GM21529 (cell line): Measurements from ENCODE around the gene NCCRP1.

Experiments
- ATAC-seq: cut with Tn5 transposase; IDR thresholded peaks from one replicate; pipeline ENCODE4 v1.9.1; 2021; ENCODE audit not compliant: unreplicated experiment

NCCRP1 gene

DNA sequence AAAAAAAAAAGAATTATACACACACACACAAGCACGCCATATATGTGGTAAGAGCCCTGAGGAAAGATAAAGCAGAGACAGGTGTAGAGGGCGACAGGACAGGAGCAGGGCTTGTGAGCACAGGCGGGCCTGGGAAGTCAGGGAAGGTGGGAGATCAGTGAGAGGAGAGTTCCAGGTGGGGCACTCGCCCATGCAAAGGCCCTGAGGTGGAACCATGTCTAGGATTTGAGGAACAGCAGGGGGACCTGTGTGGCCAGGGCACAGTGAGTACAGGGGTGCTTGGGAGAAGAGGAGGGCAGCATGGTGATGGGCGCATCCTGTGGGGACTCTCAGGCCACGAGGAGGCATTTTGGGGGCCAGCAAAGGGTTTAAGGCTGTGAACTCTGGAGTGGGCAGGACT is 32.5 kb upstream of the NCCRP1 start:
- ATAC-seq, result no peak

DNA sequence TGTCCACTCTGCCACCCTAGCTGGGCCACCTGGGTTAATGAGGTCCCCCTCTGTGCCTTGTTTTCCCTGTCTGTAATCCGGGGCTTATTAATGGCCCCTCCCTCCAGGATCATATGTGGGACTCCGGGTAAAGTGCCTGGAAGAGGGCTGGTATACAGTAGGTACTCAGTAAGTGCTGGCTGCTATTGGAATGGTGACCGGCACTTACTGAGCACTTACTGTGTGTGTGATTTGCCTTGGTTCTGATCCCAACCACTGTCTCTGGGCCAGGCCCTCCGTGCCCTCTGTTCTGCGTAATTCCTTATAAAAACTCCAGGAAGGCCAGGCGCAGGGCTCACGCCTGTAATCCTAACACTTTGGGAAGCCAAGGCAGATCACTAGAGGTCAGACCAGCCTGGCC is 30.9 kb upstream of the NCCRP1 start:
- no peak for ATAC-seq

DNA sequence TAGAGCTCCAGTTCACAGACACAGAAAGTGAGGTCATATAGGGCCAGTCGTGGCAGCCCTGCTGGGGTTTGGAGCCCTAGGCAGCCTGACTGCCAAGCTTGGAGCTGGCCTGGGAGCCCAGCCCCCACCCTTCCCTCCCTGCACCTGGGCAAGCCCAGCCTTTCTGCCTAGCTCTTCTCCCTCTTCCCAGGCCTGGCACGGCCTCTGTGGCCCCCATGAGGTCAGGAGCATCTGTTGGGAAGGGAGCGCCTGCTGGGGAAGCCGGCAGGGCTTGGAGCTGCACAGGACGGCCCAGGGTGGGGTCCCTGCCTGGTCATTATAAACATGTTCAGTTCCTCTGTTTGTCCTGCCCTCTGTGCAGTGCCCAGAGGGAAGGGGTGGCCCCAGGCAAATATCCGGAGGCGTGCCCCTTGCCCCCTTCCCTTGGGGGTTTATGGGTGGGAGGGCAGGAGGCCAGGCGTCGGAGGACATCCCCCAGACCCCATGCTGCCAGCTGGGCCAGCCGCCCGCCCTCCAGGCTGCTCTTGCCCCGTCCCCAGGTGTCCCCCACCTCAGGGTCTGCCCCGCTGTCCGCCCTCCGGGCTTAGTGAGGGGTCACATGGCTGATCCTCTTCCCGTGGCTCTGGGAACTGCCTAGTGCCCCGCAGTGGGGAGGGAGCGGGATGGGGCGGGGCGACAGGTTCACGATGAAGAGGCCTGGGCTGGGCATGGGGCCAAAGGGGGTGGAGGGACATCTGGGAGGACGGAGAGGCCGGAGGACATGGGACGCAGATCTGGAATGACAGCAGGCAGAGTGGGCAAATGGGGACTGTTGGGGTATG is 30.0 kb upstream of the NCCRP1 start:
- ATAC-seq, result no peak

DNA sequence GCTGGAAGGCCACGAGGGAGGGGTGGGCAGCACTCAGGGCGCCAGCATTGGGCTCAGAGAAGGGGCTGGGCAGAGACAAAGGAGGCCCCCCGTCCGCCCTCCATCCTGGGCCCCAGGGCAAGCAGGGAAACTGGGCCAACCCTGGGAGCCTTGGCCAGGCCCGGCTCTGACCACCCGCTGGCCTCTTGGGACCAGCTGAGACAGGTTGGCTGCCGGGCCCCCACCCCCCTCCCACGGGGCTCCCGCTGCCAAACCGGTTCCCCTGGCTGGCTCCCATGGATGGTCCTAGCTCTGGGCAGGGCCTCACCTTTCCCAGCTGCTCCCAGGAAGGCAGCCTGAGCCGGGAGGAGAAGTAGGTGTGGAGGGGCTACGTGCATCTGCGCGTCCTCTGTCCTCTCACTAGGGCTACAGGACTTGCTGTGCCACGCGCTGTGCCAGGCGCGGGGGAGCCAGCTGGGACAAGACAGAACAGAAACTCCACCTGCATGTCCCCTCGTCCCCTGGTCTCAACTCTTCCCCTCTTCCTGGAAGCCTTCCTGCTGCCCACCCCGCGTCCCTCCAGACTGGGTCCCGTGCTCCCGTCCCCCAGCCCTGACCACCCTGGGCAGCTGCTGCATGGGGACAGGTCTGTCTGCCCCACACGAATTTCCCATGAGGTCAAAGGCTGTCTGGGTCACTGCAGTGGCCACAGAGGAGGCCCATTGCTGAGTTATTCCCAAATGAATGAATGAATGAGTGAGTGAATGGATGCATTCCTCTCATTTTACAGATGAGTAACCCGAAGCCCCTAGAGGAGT is 29.1 kb upstream of the NCCRP1 start:
- ATAC-seq, result no peak

DNA sequence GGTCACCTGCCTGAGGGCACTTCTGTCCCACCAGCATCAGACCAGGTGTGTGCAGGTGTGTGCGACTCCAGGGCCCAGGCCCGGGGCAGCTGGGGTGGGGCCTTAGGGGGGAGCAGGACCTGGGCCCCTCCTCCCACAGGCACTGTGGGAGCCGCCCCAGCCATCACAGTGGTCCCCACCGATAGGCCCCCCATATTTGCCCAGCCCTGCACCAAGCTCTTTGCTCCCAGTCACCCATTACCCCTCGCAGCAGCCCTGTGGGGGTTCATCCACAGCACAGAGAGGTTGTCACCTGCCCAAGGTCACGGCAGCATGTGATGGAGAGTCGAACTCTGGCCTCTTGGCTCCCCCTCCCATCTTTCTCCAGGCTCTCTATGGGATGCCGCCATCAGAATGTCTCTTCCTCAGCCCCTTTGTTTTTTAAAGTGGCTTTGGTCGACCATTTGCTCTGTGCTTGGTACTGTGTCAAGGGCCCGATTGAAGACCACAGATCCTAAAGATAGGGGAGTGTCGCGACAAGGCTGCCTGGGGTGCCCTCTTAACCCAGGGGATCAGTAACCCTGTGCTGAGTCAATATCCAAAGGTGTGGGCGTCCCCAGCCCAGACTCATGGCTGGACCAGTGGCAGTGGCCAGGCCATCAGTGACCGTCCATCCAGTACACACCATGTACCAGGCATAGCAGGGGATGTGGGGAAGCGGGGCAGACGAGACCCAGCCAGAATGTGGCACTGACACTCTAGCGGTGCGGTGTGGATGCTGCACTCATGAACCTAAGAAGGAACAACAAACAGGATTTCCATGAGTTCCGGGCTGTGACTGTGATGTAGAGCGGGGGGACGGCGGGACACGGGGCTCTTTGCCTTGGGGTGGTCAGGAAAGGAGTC is 28.3 kb upstream of the NCCRP1 start:
- no peak for ATAC-seq

DNA sequence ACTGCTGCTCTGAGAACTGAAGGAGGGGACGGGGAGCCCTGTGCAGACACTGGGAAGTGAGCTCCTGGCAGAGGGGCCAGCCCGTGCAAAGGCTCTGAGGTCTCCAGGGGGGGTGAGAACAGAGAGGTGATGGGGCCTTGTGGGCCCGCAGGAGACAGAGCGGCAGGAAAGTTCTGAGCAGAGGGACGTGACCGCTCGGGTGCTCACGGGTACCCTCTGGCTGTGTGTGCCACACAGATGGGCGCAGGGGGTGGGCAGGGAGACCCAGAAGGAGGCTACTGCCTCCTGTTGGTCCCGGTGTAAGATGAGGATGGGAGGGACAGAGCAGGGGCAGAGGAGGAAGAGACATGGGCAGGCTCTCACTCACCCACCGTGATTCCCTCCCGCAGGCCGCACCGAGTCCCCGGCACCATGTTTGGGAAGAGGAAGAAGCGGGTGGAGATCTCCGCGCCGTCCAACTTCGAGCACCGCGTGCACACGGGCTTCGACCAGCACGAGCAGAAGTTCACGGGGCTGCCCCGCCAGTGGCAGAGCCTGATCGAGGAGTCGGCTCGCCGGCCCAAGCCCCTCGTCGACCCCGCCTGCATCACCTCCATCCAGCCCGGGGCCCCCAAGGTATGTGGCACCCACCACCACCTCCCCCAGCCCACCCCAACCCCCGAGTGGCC is 27.5 kb upstream of the NCCRP1 start:
- no peak for ATAC-seq

DNA sequence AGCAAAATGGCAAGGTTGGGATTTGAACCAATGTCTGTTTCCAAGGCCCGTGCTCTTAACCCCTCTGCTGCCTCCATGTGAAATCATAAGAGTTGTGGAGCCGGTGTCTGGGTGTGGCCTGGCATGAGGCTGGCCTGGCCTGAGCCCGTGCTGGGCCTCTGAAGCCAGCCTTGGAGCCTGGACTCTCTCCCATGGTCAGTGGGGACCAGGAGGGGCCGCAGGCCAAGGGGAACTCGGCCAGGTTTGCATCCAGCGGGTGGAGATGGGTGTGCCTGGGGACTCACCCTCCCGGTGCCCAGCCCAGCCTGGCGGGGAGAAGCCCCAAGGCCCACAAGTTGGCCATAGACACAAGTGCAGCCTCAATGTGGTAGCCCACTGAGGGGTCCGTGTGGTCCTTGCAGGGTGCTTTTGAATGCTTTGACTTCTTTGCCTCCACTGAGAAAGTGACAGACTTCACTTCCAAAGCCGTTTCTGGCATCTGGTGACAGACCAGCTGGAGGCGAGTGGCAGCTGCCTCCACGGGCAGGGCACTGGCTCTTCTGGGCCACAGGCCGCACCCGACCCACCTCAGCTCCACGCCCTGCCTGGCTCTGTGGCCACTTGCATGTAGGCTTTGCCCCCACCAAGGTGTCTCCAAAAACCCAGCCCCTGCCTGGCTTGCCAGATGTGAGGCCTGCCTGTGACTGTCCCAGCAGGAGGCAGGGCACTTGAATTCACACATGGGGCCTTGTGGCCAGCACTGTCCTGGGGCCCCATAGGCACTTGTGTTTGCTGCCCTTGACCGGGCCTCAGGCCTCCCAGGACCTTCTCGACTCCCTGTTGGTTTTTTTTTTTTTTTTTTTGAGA is 26.2 kb upstream of the NCCRP1 start:
- no peak for ATAC-seq

DNA sequence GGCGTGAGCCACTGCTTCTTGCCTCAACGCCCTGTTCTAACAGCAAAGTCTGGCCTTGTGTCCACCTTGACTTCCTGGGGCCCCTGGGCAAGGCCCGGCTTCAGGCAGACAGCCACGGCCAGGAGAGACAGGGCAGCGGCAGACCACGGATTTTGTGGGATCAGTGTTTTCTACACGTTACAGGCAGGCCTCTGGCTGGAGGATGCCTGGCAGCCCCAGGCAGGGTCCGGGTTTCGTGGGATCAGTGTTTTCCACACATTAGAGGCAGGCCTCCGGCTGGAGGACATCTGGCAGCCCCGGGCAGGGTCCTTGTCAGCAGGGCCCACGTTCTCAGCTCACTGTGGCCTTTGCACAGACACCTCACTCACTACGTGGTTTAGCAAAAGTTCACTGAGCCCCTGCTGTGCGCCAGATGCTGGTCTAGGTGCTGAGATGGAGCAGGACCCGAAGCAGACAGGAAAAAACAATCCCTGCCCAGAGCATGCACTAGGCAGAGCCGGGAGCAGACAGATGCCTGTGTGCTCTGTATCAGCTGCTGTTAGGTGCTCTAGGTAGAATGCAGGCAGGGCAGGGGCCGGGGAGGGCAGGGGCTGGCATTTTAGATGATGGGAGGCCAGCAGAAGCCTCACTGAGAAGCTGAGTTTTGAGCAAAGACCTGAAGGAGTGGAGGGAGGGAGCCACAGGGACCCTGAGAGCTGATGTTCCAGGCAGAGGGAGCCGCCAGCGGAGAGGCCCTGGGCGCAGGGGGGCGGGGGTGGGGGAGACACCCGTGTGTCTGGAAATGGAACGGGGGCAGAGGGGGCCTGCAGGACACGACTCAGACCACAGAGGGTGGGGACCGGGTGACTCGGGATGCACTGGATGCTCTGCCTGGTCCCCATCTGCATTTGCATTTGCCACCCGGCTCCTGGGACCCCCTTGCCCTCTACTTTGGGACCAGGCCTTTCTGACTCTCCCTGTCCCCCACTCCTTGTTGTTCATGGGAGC is 25.0 kb upstream of the NCCRP1 start:
- no peak for ATAC-seq

DNA sequence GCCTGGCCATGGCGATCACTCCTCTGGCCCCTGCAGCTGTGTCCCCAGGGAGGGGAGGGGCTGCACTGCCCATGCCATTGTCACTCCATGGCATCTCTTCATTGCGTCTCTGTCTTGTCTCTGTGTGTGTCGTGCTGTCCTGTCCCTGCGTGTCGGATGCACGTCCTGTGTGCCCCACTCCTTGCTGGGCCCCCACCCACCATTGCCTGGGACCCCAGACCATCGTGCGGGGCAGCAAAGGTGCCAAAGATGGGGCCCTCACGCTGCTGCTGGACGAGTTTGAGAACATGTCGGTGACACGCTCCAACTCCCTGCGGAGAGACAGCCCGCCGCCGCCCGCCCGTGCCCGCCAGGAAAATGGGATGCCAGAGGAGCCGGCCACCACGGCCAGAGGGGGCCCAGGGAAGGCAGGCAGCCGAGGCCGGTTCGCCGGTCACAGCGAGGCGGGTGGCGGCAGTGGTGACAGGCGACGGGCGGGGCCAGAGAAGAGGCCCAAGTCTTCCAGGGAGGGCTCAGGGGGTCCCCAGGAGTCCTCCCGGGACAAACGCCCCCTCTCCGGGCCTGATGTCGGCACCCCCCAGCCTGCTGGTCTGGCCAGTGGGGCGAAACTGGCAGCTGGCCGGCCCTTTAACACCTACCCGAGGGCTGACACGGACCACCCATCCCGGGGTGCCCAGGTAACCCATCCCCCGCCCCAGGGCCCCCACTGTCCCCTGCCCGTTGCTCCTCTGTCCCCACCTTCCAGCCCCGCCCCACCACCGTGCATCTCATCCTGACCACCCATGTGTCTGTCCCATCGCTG is 23.9 kb upstream of the NCCRP1 start:
- ATAC-seq, result no peak

DNA sequence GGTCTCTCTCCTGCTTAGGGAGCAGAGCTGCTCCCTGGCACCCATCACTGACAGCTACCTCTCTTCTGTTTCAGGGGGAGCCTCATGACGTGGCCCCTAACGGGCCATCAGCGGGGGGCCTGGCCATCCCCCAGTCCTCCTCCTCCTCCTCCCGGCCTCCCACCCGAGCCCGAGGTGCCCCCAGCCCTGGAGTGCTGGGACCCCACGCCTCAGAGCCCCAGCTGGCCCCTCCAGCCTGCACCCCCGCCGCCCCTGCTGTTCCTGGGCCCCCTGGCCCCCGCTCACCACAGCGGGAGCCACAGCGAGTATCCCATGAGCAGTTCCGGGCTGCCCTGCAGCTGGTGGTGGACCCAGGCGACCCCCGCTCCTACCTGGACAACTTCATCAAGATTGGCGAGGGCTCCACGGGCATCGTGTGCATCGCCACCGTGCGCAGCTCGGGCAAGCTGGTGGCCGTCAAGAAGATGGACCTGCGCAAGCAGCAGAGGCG is 23.2 kb upstream of the NCCRP1 start:
- ATAC-seq, result no peak

DNA sequence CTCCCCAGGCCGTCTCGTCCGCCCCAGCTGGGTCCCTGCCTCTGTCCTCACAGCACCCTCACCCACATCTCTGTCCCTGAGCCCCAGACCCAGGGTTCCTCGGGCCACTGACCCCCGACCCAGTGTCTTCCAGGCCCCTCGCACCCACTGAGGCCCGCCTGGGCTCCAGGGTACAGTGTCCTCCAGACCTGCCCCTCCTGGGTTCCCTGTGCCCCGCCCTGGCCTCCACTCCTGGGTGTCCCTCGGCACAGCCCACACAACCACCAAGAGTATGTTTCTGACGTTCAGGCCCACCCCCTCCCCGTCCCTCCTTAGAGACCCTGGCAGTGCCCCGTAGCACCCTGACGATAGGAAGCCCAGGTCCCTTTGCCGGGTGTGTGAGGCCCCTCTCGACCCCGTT is 22.6 kb upstream of the NCCRP1 start:
- no peak for ATAC-seq

DNA sequence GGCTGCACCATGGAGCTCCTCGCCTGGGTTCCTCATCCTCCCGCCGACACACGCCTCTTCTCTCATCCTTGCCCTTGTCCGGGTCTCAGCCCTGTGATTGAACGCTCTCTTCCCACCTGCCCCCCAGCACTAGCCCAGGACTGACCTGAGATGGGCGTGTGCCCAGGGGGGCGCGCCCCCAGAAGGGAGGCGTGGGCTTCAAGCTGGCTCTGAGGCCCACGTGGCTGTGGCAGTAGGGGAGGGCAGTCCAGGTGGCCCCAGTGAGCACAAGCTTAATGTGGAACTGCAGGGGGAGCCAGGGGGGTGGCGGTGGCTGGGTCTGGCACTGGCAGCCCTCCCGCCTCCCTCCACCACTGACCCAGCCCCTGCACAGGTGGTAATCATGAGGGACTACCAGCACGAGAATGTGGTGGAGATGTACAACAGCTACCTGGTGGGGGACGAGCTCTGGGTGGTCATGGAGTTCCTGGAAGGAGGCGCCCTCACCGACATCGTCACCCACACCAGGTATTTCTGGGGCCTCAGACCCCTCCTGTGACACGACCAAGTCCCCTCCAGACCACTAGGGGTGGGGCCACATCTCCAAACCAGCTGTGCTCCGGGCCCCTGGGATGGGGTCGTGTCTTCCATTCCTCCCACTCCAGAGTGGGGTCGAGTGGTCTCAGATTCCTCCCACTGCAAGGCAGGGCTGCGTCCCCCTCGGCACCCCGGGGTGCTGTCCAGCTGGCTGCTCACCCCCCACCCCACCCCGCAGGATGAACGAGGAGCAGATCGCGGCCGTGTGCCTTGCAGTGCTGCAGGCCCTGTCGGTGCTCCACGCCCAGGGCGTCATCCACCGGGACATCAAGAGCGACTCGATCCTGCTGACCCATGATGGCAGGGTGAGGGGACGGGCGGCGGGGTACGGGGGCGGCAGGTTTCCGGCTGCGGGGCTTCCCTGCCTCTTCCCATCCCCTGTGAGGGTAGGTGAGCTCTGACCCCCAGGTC is 21.9 kb upstream of the NCCRP1 start:
- no peak for ATAC-seq

DNA sequence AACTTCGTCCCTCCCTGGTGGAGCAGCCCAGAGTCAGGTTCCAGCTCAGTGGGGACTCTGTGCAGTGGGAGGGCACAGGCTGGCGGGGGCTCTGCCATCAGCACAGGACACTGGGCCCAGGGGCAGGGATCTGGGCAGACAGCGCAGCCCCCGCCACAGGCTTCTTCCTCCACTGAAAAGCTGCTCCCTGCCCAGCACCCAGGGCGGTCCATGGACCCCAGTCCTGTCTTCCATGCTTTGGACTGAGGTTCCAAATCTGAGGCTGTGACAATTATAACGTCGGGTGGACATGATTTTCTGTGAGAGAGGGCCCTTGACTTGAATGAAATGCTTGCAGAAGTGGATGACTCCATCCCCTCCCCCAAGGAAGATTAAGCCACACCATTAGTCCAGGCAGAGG is 21.2 kb upstream of the NCCRP1 start:
- ATAC-seq, result no peak

DNA sequence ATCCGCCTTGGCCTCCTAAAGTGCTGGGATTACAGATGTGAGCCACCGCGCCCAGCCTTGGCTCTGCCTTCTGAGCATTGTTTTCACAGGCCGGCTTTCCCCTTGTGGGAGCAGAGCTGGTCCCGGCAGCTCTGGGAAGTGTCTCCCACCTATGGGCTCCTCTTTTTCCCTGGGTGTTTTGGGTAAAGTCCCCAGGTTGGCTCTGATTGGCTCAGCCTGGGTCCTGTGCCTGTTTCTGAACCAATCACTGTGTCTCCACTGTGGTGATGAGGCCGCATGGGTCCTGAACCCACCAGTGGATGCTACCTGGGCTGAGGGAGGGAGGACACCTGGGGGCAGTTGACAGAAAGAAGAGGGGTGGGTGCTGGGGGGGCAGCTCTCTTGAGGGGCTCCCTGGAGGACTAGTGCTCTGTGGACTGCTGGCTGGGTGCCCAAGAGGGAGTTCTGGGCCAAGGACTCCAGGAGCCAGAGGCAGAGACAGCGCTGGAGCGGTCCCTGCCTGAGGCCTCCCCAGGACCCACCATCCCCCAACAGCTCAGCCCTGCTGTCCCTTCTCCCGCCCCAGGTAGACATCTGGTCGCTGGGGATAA is 19.6 kb upstream of the NCCRP1 start:
- ATAC-seq, result no peak

DNA sequence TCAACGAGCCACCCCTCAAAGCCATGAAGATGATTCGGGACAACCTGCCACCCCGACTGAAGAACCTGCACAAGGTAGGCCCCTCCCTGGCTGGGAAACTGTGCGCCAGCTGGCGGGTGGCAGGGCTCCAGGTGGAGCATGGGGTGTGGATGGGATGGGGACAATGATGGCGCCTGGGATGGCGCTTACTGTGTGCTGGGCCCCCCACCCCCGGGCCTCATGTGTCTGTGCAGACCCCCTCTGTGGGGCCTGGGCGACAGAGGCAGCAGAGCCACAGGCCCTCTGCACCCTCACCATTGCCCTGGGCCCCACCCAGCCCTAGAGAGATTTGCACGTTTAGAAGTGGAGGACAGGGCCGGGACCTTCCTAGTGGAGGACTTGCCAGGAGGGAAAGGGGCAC is 19.0 kb upstream of the NCCRP1 start:
- ATAC-seq, result no peak

DNA sequence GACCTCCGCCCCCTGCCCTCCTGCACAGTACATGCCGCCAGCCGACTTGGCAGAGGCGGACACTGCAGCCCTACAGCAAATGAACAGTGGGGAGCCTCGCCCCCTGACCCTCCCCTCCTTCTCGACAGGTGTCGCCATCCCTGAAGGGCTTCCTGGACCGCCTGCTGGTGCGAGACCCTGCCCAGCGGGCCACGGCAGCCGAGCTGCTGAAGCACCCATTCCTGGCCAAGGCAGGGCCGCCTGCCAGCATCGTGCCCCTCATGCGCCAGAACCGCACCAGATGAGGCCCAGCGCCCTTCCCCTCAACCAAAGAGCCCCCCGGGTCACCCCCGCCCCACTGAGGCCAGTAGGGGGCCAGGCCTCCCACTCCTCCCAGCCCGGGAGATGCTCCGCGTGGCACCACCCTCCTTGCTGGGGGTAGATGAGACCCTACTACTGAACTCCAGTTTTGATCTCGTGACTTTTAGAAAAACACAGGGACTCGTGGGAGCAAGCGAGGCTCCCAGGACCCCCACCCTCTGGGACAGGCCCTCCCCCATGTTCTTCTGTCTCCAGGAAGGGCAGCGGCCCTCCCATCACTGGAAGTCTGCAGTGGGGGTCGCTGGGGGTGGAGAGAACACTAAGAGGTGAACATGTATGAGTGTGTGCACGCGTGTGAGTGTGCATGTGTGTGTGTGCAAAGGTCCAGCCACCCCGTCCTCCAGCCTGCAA is 18.3 kb upstream of the NCCRP1 start:
- ATAC-seq, result no peak
